Upper lobe of right lung (tissue), 1 donor: ENCODE results near the gene GRM7. TPM values are rescaled to one million over a fixed set of nuclear protein-coding genes. Genes with fewer than 3 reads are reported as not detected.
A peak's percentile ranks its signal among the peaks of the same experiment; 100 is the strongest.

ENCODE experiments used
- ATAC-seq: fragments of 200-7000 bp; cut with Tn5 transposase; one replicate; pipeline ENCODE4 v1.9.1; 2020; ENCODE audit warnings: mild to moderate bottlenecking, moderate library complexity
- DNase-seq: peaks from one replicate; pipeline ENCODE4 v3.0.0-alpha.2; 2020
- H3K27ac ChIP-seq: fragments of 200-600 bp; one replicate; pipeline ENCODE4 v1.8.0; 2022
- H3K27me3 ChIP-seq: fragments of 200-600 bp; one replicate; pipeline ENCODE4 v1.8.0; 2022; ENCODE audit warnings: mild to moderate bottlenecking
- H3K36me3 ChIP-seq: fragments of 200-600 bp; one replicate; pipeline ENCODE4 v1.8.0; 2022
- H3K4me1 ChIP-seq: fragments of 200-600 bp; one replicate; pipeline ENCODE4 v1.8.0; 2022
- H3K4me3 ChIP-seq: fragments of 200-600 bp; one replicate; pipeline ENCODE4 v1.8.0; 2022; ENCODE audit warnings: mild to moderate bottlenecking
- H3K9me3 ChIP-seq: fragments of 200-600 bp; one replicate; pipeline ENCODE4 v1.8.0; 2022
- intact Hi-C: fragments of 100-400 bp; cut with DNase I; formaldehyde crosslinking; loops from one replicate; pipeline ENCODE4 v1.11.0; 2022
- total RNA-seq: library from RNA; stranded (reverse); fragmentation: NEBNext Ultra II Directional; extraction: Animal tissue kit (Norgen Biotek cat#: 25700); gene quantifications from one replicate; pipeline ENCODE4 v1.2.1, GENCODE V29; 2021
- TF ChIP-seq, protein P1 (sequence below): fragments of 200-600 bp; IDR thresholded peaks from one replicate; pipeline ENCODE4 v1.8.0; 2022; ENCODE audit warnings: antibody characterized with exemption
- donor health status: DM: no; HTN: yes; CAD: no; lungs with severe emphysema.

GRM7 gene
- total RNA-seq, 1 donor from 2014 or later: not detected

GRCh38 chr3:7306901-7307300 is 446.0 kb downstream of the GRM7 start:
- no peaks in the 10 kb centered on the region for H3K4me1 ChIP-seq
- TF ChIP-seq, protein P1, sequence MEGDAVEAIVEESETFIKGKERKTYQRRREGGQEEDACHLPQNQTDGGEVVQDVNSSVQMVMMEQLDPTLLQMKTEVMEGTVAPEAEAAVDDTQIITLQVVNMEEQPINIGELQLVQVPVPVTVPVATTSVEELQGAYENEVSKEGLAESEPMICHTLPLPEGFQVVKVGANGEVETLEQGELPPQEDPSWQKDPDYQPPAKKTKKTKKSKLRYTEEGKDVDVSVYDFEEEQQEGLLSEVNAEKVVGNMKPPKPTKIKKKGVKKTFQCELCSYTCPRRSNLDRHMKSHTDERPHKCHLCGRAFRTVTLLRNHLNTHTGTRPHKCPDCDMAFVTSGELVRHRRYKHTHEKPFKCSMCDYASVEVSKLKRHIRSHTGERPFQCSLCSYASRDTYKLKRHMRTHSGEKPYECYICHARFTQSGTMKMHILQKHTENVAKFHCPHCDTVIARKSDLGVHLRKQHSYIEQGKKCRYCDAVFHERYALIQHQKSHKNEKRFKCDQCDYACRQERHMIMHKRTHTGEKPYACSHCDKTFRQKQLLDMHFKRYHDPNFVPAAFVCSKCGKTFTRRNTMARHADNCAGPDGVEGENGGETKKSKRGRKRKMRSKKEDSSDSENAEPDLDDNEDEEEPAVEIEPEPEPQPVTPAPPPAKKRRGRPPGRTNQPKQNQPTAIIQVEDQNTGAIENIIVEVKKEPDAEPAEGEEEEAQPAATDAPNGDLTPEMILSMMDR: no peak
- no peaks in the 10 kb centered on the region for H3K36me3 ChIP-seq
- H3K27ac ChIP-seq: no peak overlapping the region
- no peak overlapping the region for H3K4me3 ChIP-seq
- H3K27me3 ChIP-seq: no peaks in the 10 kb centered on the region
- no peaks in the 10 kb centered on the region for H3K9me3 ChIP-seq
- intact Hi-C loops: no loop called here
- ATAC-seq: no peak
- DNase-seq: no peak

- intact Hi-C loops: no loop called here
- no peak overlapping the region for H3K4me3 ChIP-seq
- ATAC-seq: no peak
- H3K27me3 ChIP-seq: no peaks in the 10 kb centered on the region
- no peaks in the 10 kb centered on the region for H3K9me3 ChIP-seq
- no peak overlapping the region for H3K27ac ChIP-seq
- TF ChIP-seq, protein P1: no peak
- H3K4me1 ChIP-seq: no peaks in the 10 kb centered on the region
- H3K36me3 ChIP-seq: no peaks in the 10 kb centered on the region
- DNase-seq: no peak
Observed at GRCh38 chr3:7307410-7307809, 446.5 kb downstream of the GRM7 start.

DNA sequence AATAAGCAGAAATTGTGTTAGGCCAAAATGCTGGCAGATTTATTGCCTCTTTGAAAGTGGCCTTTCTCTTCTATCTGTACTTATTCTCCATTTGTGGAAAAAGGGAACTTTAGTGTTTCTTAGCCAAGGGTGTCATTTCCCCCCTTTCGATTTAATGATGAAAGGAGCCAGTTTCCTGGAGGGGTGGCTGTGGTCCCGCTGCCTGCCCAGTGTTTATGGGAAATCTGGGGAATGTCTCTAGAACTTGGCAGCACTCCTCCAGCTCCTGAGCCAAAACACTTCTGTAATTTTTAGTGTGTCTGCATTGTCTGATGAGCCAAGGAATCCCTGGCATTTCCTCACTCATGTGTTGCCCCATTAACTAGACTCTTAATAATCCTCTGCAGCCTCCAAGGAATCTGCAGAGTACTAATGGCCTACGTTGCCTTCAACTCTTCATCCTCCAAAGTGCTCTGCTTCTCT is 448.8 kb downstream of the GRM7 start:
- H3K4me3 ChIP-seq: no peak overlapping the region
- H3K27ac ChIP-seq: no peak overlapping the region
- intact Hi-C loops: no loop called here
- TF ChIP-seq, protein P1: no peak
- ATAC-seq (peak; percentile 71), DNase-seq (no peak)
- H3K27me3 ChIP-seq: no peaks in the 10 kb centered on the region
- H3K9me3 ChIP-seq: no peaks in the 10 kb centered on the region
- no peaks in the 10 kb centered on the region for H3K36me3 ChIP-seq
- no peaks in the 10 kb centered on the region for H3K4me1 ChIP-seq

- TF ChIP-seq, protein P1: no peak
- Histone ChIP-seq H3K4me1 (no peaks in the 10 kb centered on the region), H3K27me3 (no peaks in the 10 kb centered on the region), H3K36me3 (no peaks in the 10 kb centered on the region), H3K4me3 (no peak overlapping the region), H3K27ac (no peak overlapping the region), H3K9me3 (no peaks in the 10 kb centered on the region)
- intact Hi-C loops: no loop called here
- ATAC-seq (no peak), DNase-seq (no peak)
Observed at GRCh38 chr3:7315037-7315436, 454.1 kb downstream of the GRM7 start.

GRCh38 chr3:7322957-7323669 is 462.2 kb downstream of the GRM7 start:
- ATAC-seq (no peak), DNase-seq (no peak)
- TF ChIP-seq, protein P1: no peak
- Histone ChIP-seq H3K27me3 (no peaks in the 10 kb centered on the region), H3K4me3 (no peak overlapping the region), H3K27ac (no peak overlapping the region), H3K36me3 (no peaks in the 10 kb centered on the region), H3K4me1 (no peaks in the 10 kb centered on the region), H3K9me3 (no peaks in the 10 kb centered on the region)
- intact Hi-C loops: no loop called here
